HG03575 (cell line): Measurements from ENCODE around the gene SETDB1.

ENCODE experiments used
- ATAC-seq: cut with Tn5 transposase; IDR thresholded peaks from one replicate; pipeline ENCODE4 v1.9.1; 2021; ENCODE audit not compliant: unreplicated experiment, insufficient number of reproducible peaks, low FRiP score; ENCODE audit errors: extremely low read depth

SETDB1 gene

GRCh38 chr1:151012684-151013471, 86.7 kb downstream of the SETDB1 start:
- ATAC-seq: no peak

- no peak for ATAC-seq
Observed at GRCh38 chr1:151013518-151013917, 87.4 kb downstream of the SETDB1 start.
